Endothelial cell of umbilical vein (primary cell): ENCODE results near the gene HMGCS1.

ENCODE experiments used
- EZH2 ChIP-seq: IDR thresholded peaks from 2 replicates; pipeline ENCODE4 v1.6.1; 2012; ENCODE audit warnings: borderline replicate concordance, low read depth, mild to moderate bottlenecking, moderate library complexity, low read length, inconsistent platforms; ENCODE audit not compliant: severe bottlenecking
- MYC ChIP-seq: IDR thresholded peaks from one replicate; pipeline ENCODE4 v1.6.1; 2011; ENCODE audit warnings: mild to moderate bottlenecking, low read depth, low read length
- POLR2A ChIP-seq: IDR thresholded peaks from 2 replicates; pipeline ENCODE4 v1.6.1; 2012; ENCODE audit warnings: low read depth, mild to moderate bottlenecking, control low read depth, low read length
- TF ChIP-seq, protein P1 (sequence below), 2 donors: IDR thresholded peaks; 1 replicate in 1 of 2; 2 replicates in 1 of 2; pipeline ENCODE4 v1.5.1; 2011; ENCODE audit warnings: low read length in 2 of 2, mild to moderate bottlenecking in 2 of 2, moderate library complexity in 2 of 2, control low read depth in 1 of 2, inconsistent platforms in 1 of 2, low read depth in 1 of 2; ENCODE audit not compliant: insufficient read depth in 1 of 2; ENCODE audit errors: extremely low read depth in 1 of 2
- TF ChIP-seq, protein P2 (sequence below): IDR thresholded peaks from 2 replicates; pipeline ENCODE4 v1.6.1; 2011; ENCODE audit not compliant: insufficient read depth, insufficient read length

DNA sequence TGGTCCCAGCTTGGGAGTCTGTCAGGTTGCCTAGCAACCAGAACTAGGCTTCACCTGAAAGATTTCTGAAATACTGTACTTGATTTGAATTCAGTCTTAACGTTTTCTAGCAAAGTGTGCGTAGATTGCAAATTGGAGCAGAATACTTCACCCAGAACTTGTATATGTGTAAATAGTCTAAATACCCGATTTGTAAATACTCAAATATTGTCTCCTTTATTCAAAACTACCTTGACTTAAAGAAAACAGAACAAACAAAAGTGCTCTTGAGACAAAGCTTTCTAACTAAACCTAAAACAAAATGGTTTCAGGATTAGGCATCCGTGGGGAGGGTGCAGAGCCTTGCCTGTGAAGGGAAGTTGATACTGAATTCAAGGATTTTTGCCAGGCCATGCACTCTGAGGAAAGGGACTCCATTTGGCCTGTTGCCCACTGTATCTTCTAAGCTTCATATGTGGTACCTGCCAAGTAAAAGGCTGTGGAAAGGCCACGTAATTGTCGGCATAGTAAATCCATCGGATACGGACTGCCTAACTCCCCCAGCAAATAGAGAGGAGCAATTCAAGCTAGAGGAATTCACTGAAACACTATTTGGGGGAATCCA, 744 bp upstream of the HMGCS1 start:
- TF ChIP-seq, protein P1, sequence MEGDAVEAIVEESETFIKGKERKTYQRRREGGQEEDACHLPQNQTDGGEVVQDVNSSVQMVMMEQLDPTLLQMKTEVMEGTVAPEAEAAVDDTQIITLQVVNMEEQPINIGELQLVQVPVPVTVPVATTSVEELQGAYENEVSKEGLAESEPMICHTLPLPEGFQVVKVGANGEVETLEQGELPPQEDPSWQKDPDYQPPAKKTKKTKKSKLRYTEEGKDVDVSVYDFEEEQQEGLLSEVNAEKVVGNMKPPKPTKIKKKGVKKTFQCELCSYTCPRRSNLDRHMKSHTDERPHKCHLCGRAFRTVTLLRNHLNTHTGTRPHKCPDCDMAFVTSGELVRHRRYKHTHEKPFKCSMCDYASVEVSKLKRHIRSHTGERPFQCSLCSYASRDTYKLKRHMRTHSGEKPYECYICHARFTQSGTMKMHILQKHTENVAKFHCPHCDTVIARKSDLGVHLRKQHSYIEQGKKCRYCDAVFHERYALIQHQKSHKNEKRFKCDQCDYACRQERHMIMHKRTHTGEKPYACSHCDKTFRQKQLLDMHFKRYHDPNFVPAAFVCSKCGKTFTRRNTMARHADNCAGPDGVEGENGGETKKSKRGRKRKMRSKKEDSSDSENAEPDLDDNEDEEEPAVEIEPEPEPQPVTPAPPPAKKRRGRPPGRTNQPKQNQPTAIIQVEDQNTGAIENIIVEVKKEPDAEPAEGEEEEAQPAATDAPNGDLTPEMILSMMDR (IDR thresholded peaks at IDR 0.05; ENCODE audit: extremely low read depth in 1 of 2, insufficient read depth in 1 of 2, low read depth in 1 of 2, low read length in 2 of 2) = no peak
- no peak for TF ChIP-seq MYC
- TF ChIP-seq EZH2 = no peak
- no peak for TF ChIP-seq POLR2A
- TF ChIP-seq, protein P2, sequence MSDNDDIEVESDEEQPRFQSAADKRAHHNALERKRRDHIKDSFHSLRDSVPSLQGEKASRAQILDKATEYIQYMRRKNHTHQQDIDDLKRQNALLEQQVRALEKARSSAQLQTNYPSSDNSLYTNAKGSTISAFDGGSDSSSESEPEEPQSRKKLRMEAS = no peak
